HCT116 (cell line): ENCODE results near the gene PHF21B. TPM values are rescaled to one million over a fixed set of nuclear protein-coding genes. Genes with fewer than 3 reads are reported as not detected.

ENCODE experiments used
- ATAC-seq: fragments of 200-7000 bp; cut with Tn5 transposase; 2 replicates; pipeline ENCODE4 v1.9.1; 2020; ENCODE audit warnings: mild to moderate bottlenecking, moderate library complexity
- BruUV-seq: library from RNA; stranded (reverse); fragments of 400-500 nt; replicated peaks from 2 replicates; lab custom pipeline; 2021; lab: Mats Ljungman, UMichigan
- CTCF ChIA-PET: fragments of 300-600 bp; sonication (Branson Sonifier 250); formaldehyde crosslinking; loops from one replicate; lab custom pipeline; 2021; ENCODE audit warnings: antibody characterized with exemption; lab: Charles Lee
- POLR2A ChIA-PET: fragments of 300-600, 350-600 bp; sonication (Branson Sonifier 250); formaldehyde crosslinking; loops from one replicate; lab custom pipeline; 2021; ENCODE audit warnings: antibody characterized with exemption; lab: Charles Lee
- RAD21 ChIA-PET, 2 experiments: fragments of 300-600 bp; sonication (Branson Sonifier 250); formaldehyde crosslinking; loops; one replicate each; lab custom pipeline; 2023; ENCODE audit warnings: low total read pairs in 2 of 2; ENCODE audit not compliant: uncharacterized antibody in 2 of 2, unreplicated experiment in 2 of 2, low non-redundant PET in 1 of 2; lab: Charles Lee
- DNase-seq: peaks from one replicate; pipeline ENCODE4 v3.0.0-alpha.2; 2010; ENCODE audit warnings: low read depth, low spot score
- H2AFZ ChIP-seq: fragments of 200-600 bp; shearing (Covaris generic), sonication (generic); 2 replicates; pipeline ENCODE4 v1.6.1; 2017; ENCODE audit warnings: low read depth, mixed run types, mixed read lengths, antibody characterized with exemption, low read length; ENCODE audit not compliant: poor library complexity, severe bottlenecking
- H3K27ac ChIP-seq: 2 replicates; pipeline ENCODE4 v1.5.1; 2012; ENCODE audit warnings: low read depth, low read length
- H3K27me3 ChIP-seq: fragments of 200-600 bp; sonication (generic); 2 replicates; pipeline ENCODE4 v1.6.1; 2016; ENCODE audit warnings: mixed run types, low read length, mixed read lengths; ENCODE audit not compliant: insufficient read depth
- H3K36me3 ChIP-seq, 2 experiments: fragments of 200-500 bp in 1 of 2; fragments of 200-600 bp in 1 of 2; sonication (Bioruptor generic) in 1 of 2; sonication (generic) in 1 of 2; 2 replicates each; pipeline versions ENCODE4 v1.5.1 to v1.6.1; 2014 to 2016; ENCODE audit warnings: low read length in 2 of 2, inconsistent platforms in 1 of 2, mixed read lengths in 1 of 2, mixed run types in 1 of 2; ENCODE audit not compliant: insufficient read depth in 2 of 2, control insufficient read depth in 1 of 2
- H3K4me1 ChIP-seq, 2 experiments: fragments of 200-600 bp in 1 of 2; sonication (generic) in 1 of 2; 2 replicates each; pipeline versions ENCODE4 v1.5.1 to v1.6.1; 2012 to 2017; ENCODE audit warnings: low read length in 2 of 2, inconsistent platforms in 1 of 2, mild to moderate bottlenecking in 1 of 2, mixed read lengths in 1 of 2, mixed run types in 1 of 2, moderate library complexity in 1 of 2; ENCODE audit not compliant: insufficient read depth in 2 of 2, control insufficient read depth in 1 of 2
- H3K4me2 ChIP-seq: fragments of 200-600 bp; sonication (generic); 2 replicates; pipeline ENCODE4 v1.6.1; 2017; ENCODE audit warnings: mixed run types, low read length, mixed read lengths
- H3K4me3 ChIP-seq, 2 experiments: fragments of 200-600 bp in 1 of 2; sonication (generic) in 1 of 2; replicated peaks in 1 of 2; 2 replicates each; pipeline ENCODE4 v1.5.1; 2011 to 2016; ENCODE audit warnings: low read length in 2 of 2, control low read depth in 1 of 2, low read depth in 1 of 2, mild to moderate bottlenecking in 1 of 2, mixed read lengths in 1 of 2, mixed run types in 1 of 2
- H3K79me2 ChIP-seq: fragments of 200-600 bp; sonication (generic); 2 replicates; pipeline ENCODE4 v1.6.1; 2017; ENCODE audit warnings: mild to moderate bottlenecking, mixed run types, low read length, moderate library complexity, mixed read lengths; ENCODE audit not compliant: insufficient read depth
- H3K9ac ChIP-seq: fragments of 200-600 bp; sonication (generic); 2 replicates; pipeline ENCODE4 v1.6.1; 2016; ENCODE audit warnings: low read length, mixed read lengths
- H3K9me2 ChIP-seq: fragments of 200-600 bp; sonication (generic), shearing (Covaris generic); 2 replicates; pipeline ENCODE4 v1.6.1; 2017; ENCODE audit warnings: mixed run types, mild to moderate bottlenecking, moderate library complexity; ENCODE audit not compliant: insufficient read depth
- H3K9me3 ChIP-seq, 2 experiments: fragments of 200-500 bp in 1 of 2; fragments of 200-600 bp in 1 of 2; sonication (Bioruptor generic) in 1 of 2; sonication (generic) in 1 of 2; 2 replicates each; pipeline ENCODE4 v1.6.1; 2014 to 2017; ENCODE audit warnings: low read length in 2 of 2, mixed read lengths in 2 of 2, inconsistent platforms in 1 of 2, low read depth in 1 of 2, mild to moderate bottlenecking in 1 of 2, mixed run types in 1 of 2, moderate library complexity in 1 of 2; ENCODE audit not compliant: control insufficient read depth in 1 of 2, insufficient read depth in 1 of 2
- H4K20me1 ChIP-seq: fragments of 200-600 bp; sonication (generic), shearing (Covaris generic); 2 replicates; pipeline ENCODE4 v1.6.1; 2017; ENCODE audit warnings: mixed run types, mild to moderate bottlenecking, moderate library complexity; ENCODE audit not compliant: insufficient read depth
- CBX3 ChIP-seq: IDR thresholded peaks from 2 replicates; pipeline ENCODE4 v1.6.1; 2012; ENCODE audit warnings: low read depth
- CEBPB ChIP-seq: IDR thresholded peaks from 2 replicates; pipeline ENCODE4 v1.6.1; 2012; ENCODE audit warnings: low read depth
- ELF1 ChIP-seq: IDR thresholded peaks from 2 replicates; pipeline ENCODE4 v1.6.1; 2012; ENCODE audit warnings: low read depth, borderline replicate concordance
- EZH2phosphoT487 ChIP-seq: fragments of 200-600 bp; IDR thresholded peaks from 2 replicates; pipeline ENCODE4 v1.6.1; 2018; ENCODE audit warnings: antibody characterized with exemption, borderline replicate concordance
- FOSL1 ChIP-seq: IDR thresholded peaks from 2 replicates; pipeline ENCODE4 v1.6.1; 2012; ENCODE audit warnings: low read depth
- JUND ChIP-seq: IDR thresholded peaks from 2 replicates; pipeline ENCODE4 v1.6.1; 2012
- POLR2AphosphoS5 ChIP-seq: IDR thresholded peaks from 2 replicates; pipeline ENCODE4 v1.6.1; 2011; ENCODE audit warnings: mild to moderate bottlenecking, low read depth, low read length, moderate library complexity
- RAD21 ChIP-seq: IDR thresholded peaks from 2 replicates; pipeline ENCODE4 v1.6.1; 2012; ENCODE audit warnings: low read depth, mild to moderate bottlenecking
- SP1 ChIP-seq: IDR thresholded peaks from 2 replicates; pipeline ENCODE4 v1.6.1; 2012; ENCODE audit warnings: low read depth
- TCF7L2 ChIP-seq: IDR thresholded peaks from 2 replicates; pipeline ENCODE4 v1.7.0; 2011; ENCODE audit warnings: borderline replicate concordance, inconsistent platforms; ENCODE audit not compliant: insufficient read depth, insufficient read length; ENCODE audit errors: extremely low read depth
- YY1 ChIP-seq: IDR thresholded peaks from 2 replicates; pipeline ENCODE4 v1.6.1; 2011; ENCODE audit warnings: low read length, low read depth, moderate library complexity, mild to moderate bottlenecking; ENCODE audit not compliant: insufficient replicate concordance; ENCODE audit errors: extremely low read depth
- ZNF274 ChIP-seq: fragments of 200-500 bp; sonication (Bioruptor generic); IDR thresholded peaks from 2 replicates; pipeline ENCODE4 v1.6.1; 2014; ENCODE audit warnings: mild to moderate bottlenecking, low read depth, low read length, inconsistent platforms
- intact Hi-C: fragments of 100-400 bp; cut with micrococcal nuclease; formaldehyde crosslinking; loops from 2 replicates; pipeline ENCODE4 v1.10.0; 2022
- total RNA-seq: library from RNA; stranded (reverse); gene quantifications from one replicate; pipeline ENCODE4 v1.2.1, GENCODE V29; 2021; ENCODE audit not compliant: unreplicated experiment
- TF ChIP-seq, protein P1 (sequence below), 3 experiments: fragments of 200-600 bp in 1 of 3; sonication (generic) in 1 of 3; IDR thresholded peaks in 2 of 3; conservative IDR thresholded peaks in 1 of 3; 2 replicates each; pipeline ENCODE4 v1.5.1; 2012 to 2017; ENCODE audit warnings: low read depth in 2 of 3, low read length in 2 of 3, antibody characterized with exemption in 1 of 3, borderline replicate concordance in 1 of 3, control low read depth in 1 of 3, mild to moderate bottlenecking in 1 of 3, mixed read lengths in 1 of 3, mixed run types in 1 of 3, moderate library complexity in 1 of 3; ENCODE audit not compliant: insufficient read depth in 1 of 3
- TF ChIP-seq, protein P2 (sequence below): IDR thresholded peaks from 2 replicates; pipeline ENCODE4 v1.6.1; 2012; ENCODE audit warnings: low read depth
- TF ChIP-seq, protein P3 (sequence below): IDR thresholded peaks from 2 replicates; pipeline ENCODE4 v1.6.1; 2011; ENCODE audit warnings: mild to moderate bottlenecking, low read length, moderate library complexity; ENCODE audit not compliant: insufficient replicate concordance; ENCODE audit errors: extremely low read depth

The PHF21B gene
- total RNA-seq, 1 experiment from 2014 or later: not detected

DNA sequence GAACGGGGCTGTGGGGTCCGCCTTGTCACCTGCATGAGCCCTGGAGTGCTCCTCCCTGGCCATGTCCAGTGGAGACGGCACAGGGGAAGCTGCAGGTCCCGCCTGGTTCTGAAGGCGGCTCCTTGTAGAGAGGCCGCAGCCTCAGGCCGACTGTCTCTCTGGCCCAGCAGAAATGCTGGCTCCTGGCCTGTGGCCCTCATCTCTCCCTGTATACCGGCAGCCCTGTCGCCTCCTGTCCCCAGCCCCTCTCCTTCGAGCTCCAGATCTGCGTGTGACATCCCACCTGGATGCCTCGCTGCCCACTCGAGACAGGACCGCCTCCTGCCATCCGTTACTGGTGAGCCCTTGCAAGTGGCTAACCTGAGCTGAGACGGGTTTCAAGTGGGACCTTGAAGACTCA is 73.6 kb downstream of the PHF21B start:
- CTCF ChIA-PET: no interaction called here

More for the DNA sequence above, 73.6 kb downstream of the PHF21B start:
- Histone ChIP-seq H3K9ac (no peak overlapping the region), H2AFZ (no peak overlapping the region), H3K4me3 (no peak overlapping the region), H3K4me1 (no peaks in the 10 kb centered on the region), H3K9me3 (no peaks in the 10 kb centered on the region), H3K36me3 (no peaks in the 10 kb centered on the region), H3K4me2 (no peak overlapping the region), H3K9me2 (no peaks in the 10 kb centered on the region), H3K27me3 (peaks cover 20% of the 10 kb centered on the region; the same call in 1 of the 2 replicates), H3K79me2 (no peaks in the 10 kb centered on the region), H3K27ac (no peak overlapping the region), H4K20me1 (no peaks in the 10 kb centered on the region)
- TF ChIP-seq YY1 (no peak), EZH2phosphoT487 (no peak), RAD21 (no peak), FOSL1 (no peak), TCF7L2 (no peak), POLR2AphosphoS5 (no peak), ZNF274 (no peak), SP1 (no peak), JUND (no peak), CEBPB (no peak), CBX3 (no peak), ELF1 (no peak)
- TF ChIP-seq, protein P1, sequence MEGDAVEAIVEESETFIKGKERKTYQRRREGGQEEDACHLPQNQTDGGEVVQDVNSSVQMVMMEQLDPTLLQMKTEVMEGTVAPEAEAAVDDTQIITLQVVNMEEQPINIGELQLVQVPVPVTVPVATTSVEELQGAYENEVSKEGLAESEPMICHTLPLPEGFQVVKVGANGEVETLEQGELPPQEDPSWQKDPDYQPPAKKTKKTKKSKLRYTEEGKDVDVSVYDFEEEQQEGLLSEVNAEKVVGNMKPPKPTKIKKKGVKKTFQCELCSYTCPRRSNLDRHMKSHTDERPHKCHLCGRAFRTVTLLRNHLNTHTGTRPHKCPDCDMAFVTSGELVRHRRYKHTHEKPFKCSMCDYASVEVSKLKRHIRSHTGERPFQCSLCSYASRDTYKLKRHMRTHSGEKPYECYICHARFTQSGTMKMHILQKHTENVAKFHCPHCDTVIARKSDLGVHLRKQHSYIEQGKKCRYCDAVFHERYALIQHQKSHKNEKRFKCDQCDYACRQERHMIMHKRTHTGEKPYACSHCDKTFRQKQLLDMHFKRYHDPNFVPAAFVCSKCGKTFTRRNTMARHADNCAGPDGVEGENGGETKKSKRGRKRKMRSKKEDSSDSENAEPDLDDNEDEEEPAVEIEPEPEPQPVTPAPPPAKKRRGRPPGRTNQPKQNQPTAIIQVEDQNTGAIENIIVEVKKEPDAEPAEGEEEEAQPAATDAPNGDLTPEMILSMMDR (IDR thresholded peaks at IDR 0.05 in 2 of 3, conservative IDR thresholded peaks at IDR 0.05 in 1 of 3; ENCODE audit: borderline replicate concordance in 1 of 3, insufficient read depth in 1 of 3, low read depth in 2 of 3, low read length in 2 of 3): no peak
- TF ChIP-seq, protein P2, sequence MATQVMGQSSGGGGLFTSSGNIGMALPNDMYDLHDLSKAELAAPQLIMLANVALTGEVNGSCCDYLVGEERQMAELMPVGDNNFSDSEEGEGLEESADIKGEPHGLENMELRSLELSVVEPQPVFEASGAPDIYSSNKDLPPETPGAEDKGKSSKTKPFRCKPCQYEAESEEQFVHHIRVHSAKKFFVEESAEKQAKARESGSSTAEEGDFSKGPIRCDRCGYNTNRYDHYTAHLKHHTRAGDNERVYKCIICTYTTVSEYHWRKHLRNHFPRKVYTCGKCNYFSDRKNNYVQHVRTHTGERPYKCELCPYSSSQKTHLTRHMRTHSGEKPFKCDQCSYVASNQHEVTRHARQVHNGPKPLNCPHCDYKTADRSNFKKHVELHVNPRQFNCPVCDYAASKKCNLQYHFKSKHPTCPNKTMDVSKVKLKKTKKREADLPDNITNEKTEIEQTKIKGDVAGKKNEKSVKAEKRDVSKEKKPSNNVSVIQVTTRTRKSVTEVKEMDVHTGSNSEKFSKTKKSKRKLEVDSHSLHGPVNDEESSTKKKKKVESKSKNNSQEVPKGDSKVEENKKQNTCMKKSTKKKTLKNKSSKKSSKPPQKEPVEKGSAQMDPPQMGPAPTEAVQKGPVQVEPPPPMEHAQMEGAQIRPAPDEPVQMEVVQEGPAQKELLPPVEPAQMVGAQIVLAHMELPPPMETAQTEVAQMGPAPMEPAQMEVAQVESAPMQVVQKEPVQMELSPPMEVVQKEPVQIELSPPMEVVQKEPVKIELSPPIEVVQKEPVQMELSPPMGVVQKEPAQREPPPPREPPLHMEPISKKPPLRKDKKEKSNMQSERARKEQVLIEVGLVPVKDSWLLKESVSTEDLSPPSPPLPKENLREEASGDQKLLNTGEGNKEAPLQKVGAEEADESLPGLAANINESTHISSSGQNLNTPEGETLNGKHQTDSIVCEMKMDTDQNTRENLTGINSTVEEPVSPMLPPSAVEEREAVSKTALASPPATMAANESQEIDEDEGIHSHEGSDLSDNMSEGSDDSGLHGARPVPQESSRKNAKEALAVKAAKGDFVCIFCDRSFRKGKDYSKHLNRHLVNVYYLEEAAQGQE: no peak
- TF ChIP-seq, protein P3, sequence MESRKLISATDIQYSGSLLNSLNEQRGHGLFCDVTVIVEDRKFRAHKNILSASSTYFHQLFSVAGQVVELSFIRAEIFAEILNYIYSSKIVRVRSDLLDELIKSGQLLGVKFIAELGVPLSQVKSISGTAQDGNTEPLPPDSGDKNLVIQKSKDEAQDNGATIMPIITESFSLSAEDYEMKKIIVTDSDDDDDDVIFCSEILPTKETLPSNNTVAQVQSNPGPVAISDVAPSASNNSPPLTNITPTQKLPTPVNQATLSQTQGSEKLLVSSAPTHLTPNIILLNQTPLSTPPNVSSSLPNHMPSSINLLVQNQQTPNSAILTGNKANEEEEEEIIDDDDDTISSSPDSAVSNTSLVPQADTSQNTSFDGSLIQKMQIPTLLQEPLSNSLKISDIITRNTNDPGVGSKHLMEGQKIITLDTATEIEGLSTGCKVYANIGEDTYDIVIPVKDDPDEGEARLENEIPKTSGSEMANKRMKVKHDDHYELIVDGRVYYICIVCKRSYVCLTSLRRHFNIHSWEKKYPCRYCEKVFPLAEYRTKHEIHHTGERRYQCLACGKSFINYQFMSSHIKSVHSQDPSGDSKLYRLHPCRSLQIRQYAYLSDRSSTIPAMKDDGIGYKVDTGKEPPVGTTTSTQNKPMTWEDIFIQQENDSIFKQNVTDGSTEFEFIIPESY: no peak
- BruUV-seq: no TSS peak
- POLR2A ChIA-PET: no interaction called here
- DNase-seq (no peak), ATAC-seq (no peak)
- intact Hi-C loops: no loop called here
- RAD21 ChIA-PET: no interaction called here
